ENCODE results near the gene TMEM108. TPM values are rescaled to one million over a fixed set of nuclear protein-coding genes. Genes with fewer than 3 reads are reported as not detected.
A peak's percentile ranks its signal among the peaks of the same experiment; 100 is the strongest.

The TMEM108 gene
- total and polyA plus RNA-seq, 2 of the 4 experiments (the other 2 are of a cell fraction) = 0.18 to 2.2 TPM

- no peak overlapping the region for H3K4me2 ChIP-seq (ENCODE audit: low read depth, low read length)
Measured at GRCh38 chr3:133425898-133426297, 387.7 kb downstream of the TMEM108 start.

More at GRCh38 chr3:133425898-133426297, 387.7 kb downstream of the TMEM108 start:
- Histone ChIP-seq H3K4ac (ENCODE audit: low read depth, low read length) (no peak overlapping the region), H3K14ac (replicated peaks; ENCODE audit: low read depth, low read length) (no peak overlapping the region), H3K4me1 (ENCODE audit: control insufficient read depth, insufficient read depth, low read length) (peaks cover 2% of the 10 kb centered on the region; the same call in 1 of the 2 replicates), H2AK5ac (ENCODE audit: low read depth, low read length) (no peak overlapping the region), H4K91ac (ENCODE audit: insufficient read depth, low read depth, low read length) (no peak overlapping the region), H3K27ac (ENCODE audit: insufficient read depth, low read length) (no peak overlapping the region), H2AK9ac (replicated peaks; ENCODE audit: low read depth, low read length, poor library complexity) (peak overlapping the region; percentile 81), H3K79me1 (ENCODE audit: low read depth in 1 of 2, low read length in 2 of 2) (no peaks in the 10 kb centered on the region), H3K36me3 (ENCODE audit: control insufficient read depth, insufficient read depth, low read length) (no peaks in the 10 kb centered on the region), H2BK5ac (ENCODE audit: low read depth, low read length, poor library complexity, severe bottlenecking) (no peak overlapping the region), H3K23ac (ENCODE audit: low read depth, low read length) (no peak overlapping the region), H4K5ac (ENCODE audit: low read depth, low read length) (no peak overlapping the region), H3K27me3 (ENCODE audit: control insufficient read depth, insufficient read depth, low read length) (peaks cover 3% of the 10 kb centered on the region), H2AFZ (replicated peaks; ENCODE audit: low read length, poor library complexity) (no peak overlapping the region), H3K4me3 (ENCODE audit: insufficient read depth, low read depth, low read length) (no peak overlapping the region), H3K9ac (ENCODE audit: low read depth, low read length) (no peak overlapping the region), H2BK20ac (ENCODE audit: low read depth, low read length) (no peak overlapping the region), H3K9me3 (ENCODE audit: control insufficient read depth, insufficient read depth, low read length) (no peaks in the 10 kb centered on the region), H3K9me1 (ENCODE audit: insufficient read depth, low read length) (peaks cover 2% of the 10 kb centered on the region; the same call in 1 of the 2 replicates), H4K20me1 (ENCODE audit: insufficient read depth, low read length) (no peaks in the 10 kb centered on the region), H4K8ac (ENCODE audit: low read depth in 2 of 2, low read length in 2 of 2) (no peak overlapping the region), H3K56ac (ENCODE audit: extremely low read depth, insufficient read depth, low read length) (no peak overlapping the region), H2BK120ac (ENCODE audit: low read depth, low read length) (no peak overlapping the region), H3K18ac (ENCODE audit: low read depth, low read length) (no peak overlapping the region), H2BK15ac (ENCODE audit: low read depth, low read length) (no peak overlapping the region)
- ATAC-seq (ENCODE audit: low read depth) = no peak
- no peak for DNase-seq
- intact Hi-C loops (cut with micrococcal nuclease) = no loop called here
- dilution Hi-C loops (cut with HindIII; ENCODE audit: low sequenced_read_pairs, unreplicated experiment) = no loop called here
- ChIA-PET CTCF (no interaction called here), POLR2A (ENCODE audit: unreplicated experiment) (no interaction called here)
- no TSS peak for BruUV-seq (replicated peaks)
- in situ Hi-C loops (cut with MboI; ENCODE audit: low sequenced_read_pairs) = loop anchor here (10.0 kb wide), 2 partner anchors 381 to 691 kb away; no protein-coding TSS in a partner anchor
- WGBS, 2 experiments (ENCODE audit: extremely low coverage in 2 of 2, insufficient read length in 1 of 2) = no CpG with 5 or more reads among the region's 3 CpGs
- TF ChIP-seq CEBPB (IDR thresholded peaks at IDR 0.05; ENCODE audit: low read depth, low read length) (no peak), MXI1 (IDR thresholded peaks at IDR 0.05; ENCODE audit: borderline replicate concordance, low read depth, low read length) (no peak), RAD21 (IDR thresholded peaks at IDR 0.05; ENCODE audit: low read length) (no peak), FOS (IDR thresholded peaks at IDR 0.05; ENCODE audit: low read depth, low read length) (no peak), CHD1 (IDR thresholded peaks at IDR 0.05; ENCODE audit: low read depth, low read length) (no peak), SMC3 (IDR thresholded peaks at IDR 0.05; ENCODE audit: low read depth, low read length) (no peak), MAZ (IDR thresholded peaks at IDR 0.05; ENCODE audit: borderline replicate concordance, low read depth, low read length) (no peak)
